H1 (cell line): Measurements from ENCODE around the gene CNNM3. TPM values are rescaled to one million over a fixed set of nuclear protein-coding genes. Genes with fewer than 3 reads are reported as not detected.

Experiments
- CTCF ChIA-PET: fragments of 300-600 bp; sonication (Branson Sonifier 250); formaldehyde crosslinking; loops from one replicate; lab custom pipeline; 2021; ENCODE audit not compliant: partially characterized antibody; lab: Charles Lee
- POLR2A ChIA-PET: fragments of 300-600 bp; sonication (Branson Sonifier 250); formaldehyde crosslinking; loops from one replicate; lab custom pipeline; 2021; ENCODE audit warnings: inconsistent platforms; ENCODE audit not compliant: partially characterized antibody; lab: Charles Lee
- DNase-seq, 2 experiments: peaks; one replicate each; pipeline versions ENCODE4 v3.0.0 to v3.0.0-alpha.2; 2010 to 2022; ENCODE audit warnings: low spot score in 2 of 2, low read depth in 1 of 2, mixed read lengths in 1 of 2
- FAIRE-seq: peaks from 2 replicates; lab custom pipeline; 2011; peaks lifted over from hg19 to GRCh38; lab: Jason Lieb, UNC
- H2AFZ ChIP-seq: 2 replicates; pipeline ENCODE4 v1.8.1; 2012; ENCODE audit warnings: low read length, inconsistent platforms
- H2AK5ac ChIP-seq: 2 replicates; pipeline ENCODE4 v1.6.1; 2013; ENCODE audit warnings: low read depth, low read length
- H2BK120ac ChIP-seq: replicated peaks from 2 replicates; pipeline ENCODE3; 2013; ENCODE audit warnings: low read depth, low read length, inconsistent platforms
- H2BK12ac ChIP-seq: 2 replicates; pipeline ENCODE4 v1.6.1; 2013; ENCODE audit warnings: low read depth, low read length
- H2BK15ac ChIP-seq: 2 replicates; pipeline ENCODE4 v1.6.1; 2013; ENCODE audit warnings: low read length
- H2BK20ac ChIP-seq: 2 replicates; pipeline ENCODE4 v1.6.1; 2013; ENCODE audit warnings: low read length
- H2BK5ac ChIP-seq: 2 replicates; pipeline ENCODE4 v1.6.1; 2013; ENCODE audit warnings: low read depth, low read length
- H3K14ac ChIP-seq: 2 replicates; pipeline ENCODE4 v1.6.1; 2013; ENCODE audit warnings: inconsistent platforms; ENCODE audit not compliant: insufficient read length
- H3K18ac ChIP-seq: 2 replicates; pipeline ENCODE4 v1.6.1; 2013; ENCODE audit warnings: low read length; ENCODE audit errors: extremely low read depth
- H3K23ac ChIP-seq: 2 replicates; pipeline ENCODE4 v1.6.1; 2013; ENCODE audit warnings: inconsistent platforms; ENCODE audit not compliant: insufficient read length
- H3K23me2 ChIP-seq: 2 replicates; pipeline ENCODE4 v1.6.1; 2013; ENCODE audit warnings: low read depth, low read length
- H3K27ac ChIP-seq: 2 replicates; pipeline ENCODE4 v1.6.1; 2011; ENCODE audit warnings: low read depth, low read length, inconsistent platforms
- H3K27me3 ChIP-seq, 4 experiments: replicated peaks in 1 of 4; 1 replicate in 1 of 4; 2 replicates in 3 of 4; pipeline versions ENCODE4 v1.6.1 to v1.8.1; 2011 to 2013; ENCODE audit warnings: low read length in 3 of 4, mild to moderate bottlenecking in 3 of 4, inconsistent platforms in 2 of 4, mixed read lengths in 2 of 4, moderate library complexity in 1 of 4; ENCODE audit not compliant: control insufficient read depth in 3 of 4, insufficient read depth in 3 of 4; ENCODE audit errors: extremely low read depth in 1 of 4
- H3K36me3 ChIP-seq, 4 experiments: 2 replicates each; pipeline versions ENCODE4 v1.6.1 to v1.8.1; 2011 to 2013; ENCODE audit warnings: mild to moderate bottlenecking in 4 of 4, low read length in 3 of 4, moderate library complexity in 2 of 4, control low read depth in 1 of 4, inconsistent platforms in 1 of 4; ENCODE audit not compliant: insufficient read depth in 4 of 4, control insufficient read depth in 2 of 4
- H3K4ac ChIP-seq: replicated peaks from 2 replicates; pipeline ENCODE3; 2013; ENCODE audit warnings: low read length, low read depth, mixed read lengths, inconsistent platforms; ENCODE audit not compliant: insufficient read length
- H3K4me1 ChIP-seq, 4 experiments: replicated peaks in 1 of 4; 1 replicate in 1 of 4; 2 replicates in 3 of 4; pipeline versions ENCODE4 v1.6.1 to v1.8.1; 2011 to 2013; ENCODE audit warnings: low read length in 3 of 4, inconsistent platforms in 2 of 4, mixed read lengths in 1 of 4; ENCODE audit not compliant: insufficient read depth in 4 of 4, control insufficient read depth in 3 of 4
- H3K4me2 ChIP-seq, 2 experiments: 2 replicates each; pipeline versions ENCODE4 v1.6.1 to v1.8.1; 2011 to 2013; ENCODE audit warnings: low read depth in 2 of 2, low read length in 2 of 2, control low read depth in 1 of 2, inconsistent platforms in 1 of 2, mild to moderate bottlenecking in 1 of 2; ENCODE audit not compliant: insufficient read depth in 1 of 2
- H3K4me3 ChIP-seq, 4 experiments: fragments of 200-600, 300-600 bp in 1 of 4; sonication (generic), shearing (Covaris generic), sonication (Bioruptor Twin) in 1 of 4; 2 replicates each; pipeline versions ENCODE4 v1.5.1 to v1.8.1; 2011 to 2016; ENCODE audit warnings: low read length in 4 of 4, low read depth in 3 of 4, control low read depth in 2 of 4, inconsistent platforms in 2 of 4, mild to moderate bottlenecking in 2 of 4, mixed read lengths in 1 of 4, moderate library complexity in 1 of 4; ENCODE audit not compliant: insufficient read depth in 2 of 4; ENCODE audit errors: extremely low read depth in 1 of 4
- H3K56ac ChIP-seq: replicated peaks from 2 replicates; pipeline ENCODE3; 2013; ENCODE audit warnings: low read depth, mild to moderate bottlenecking, mixed read lengths, low read length, inconsistent platforms; ENCODE audit not compliant: insufficient read length
- H3K79me1 ChIP-seq: 2 replicates; pipeline ENCODE4 v1.6.1; 2013; ENCODE audit warnings: low read depth, low read length, control low read depth
- H3K79me2 ChIP-seq, 2 experiments: 2 replicates each; pipeline versions ENCODE4 v1.6.1 to v1.8.1; 2012 to 2013; ENCODE audit warnings: low read length in 2 of 2, mild to moderate bottlenecking in 2 of 2, inconsistent platforms in 1 of 2; ENCODE audit not compliant: insufficient read depth in 2 of 2, control insufficient read depth in 1 of 2
- H3K9ac ChIP-seq, 4 experiments: replicated peaks in 1 of 4; 1 replicate in 1 of 4; 2 replicates in 3 of 4; pipeline versions ENCODE4 v1.6.1 to v1.8.1; 2011 to 2013; ENCODE audit warnings: low read depth in 3 of 4, low read length in 3 of 4, control low read depth in 2 of 4, mild to moderate bottlenecking in 2 of 4, moderate library complexity in 2 of 4, inconsistent platforms in 1 of 4; ENCODE audit errors: extremely low read depth in 1 of 4
- H3K9me3 ChIP-seq, 2 experiments: 2 replicates each; pipeline versions ENCODE4 v1.6.1 to v1.8.1; 2012 to 2013; ENCODE audit warnings: mild to moderate bottlenecking in 2 of 2, moderate library complexity in 2 of 2, control low read depth in 1 of 2, inconsistent platforms in 1 of 2, low read depth in 1 of 2, low read length in 1 of 2, mixed read lengths in 1 of 2; ENCODE audit not compliant: insufficient read depth in 2 of 2
- H4K20me1 ChIP-seq, 2 experiments: replicated peaks in 1 of 2; 2 replicates each; pipeline versions ENCODE3 to v1.8.1; 2011 to 2013; ENCODE audit warnings: inconsistent platforms in 2 of 2, low read length in 2 of 2, mild to moderate bottlenecking in 1 of 2; ENCODE audit not compliant: insufficient read depth in 2 of 2, control insufficient read depth in 1 of 2
- H4K5ac ChIP-seq: 2 replicates; pipeline ENCODE4 v1.6.1; 2013; ENCODE audit warnings: low read length, low read depth, mixed read lengths, inconsistent platforms; ENCODE audit not compliant: insufficient read length
- H4K8ac ChIP-seq: 2 replicates; pipeline ENCODE4 v1.8.0; 2013; ENCODE audit warnings: mild to moderate bottlenecking, moderate library complexity, low read length, inconsistent platforms; ENCODE audit not compliant: insufficient read depth; ENCODE audit errors: extremely low read depth
- H4K91ac ChIP-seq: replicated peaks from 2 replicates; pipeline ENCODE3; 2013; ENCODE audit warnings: low read length, mixed read lengths, inconsistent platforms; ENCODE audit not compliant: insufficient read length
- CHD1 ChIP-seq: IDR thresholded peaks from 2 replicates; pipeline ENCODE4 v1.6.1; 2012; ENCODE audit warnings: low read depth, low read length, improper control_type of control experiment
- EGR1 ChIP-seq: IDR thresholded peaks from 2 replicates; pipeline ENCODE4 v1.6.1; 2011; ENCODE audit warnings: low read depth, low read length, borderline replicate concordance
- KDM4A ChIP-seq: IDR thresholded peaks from one replicate; pipeline ENCODE4 v1.7.1; 2012; ENCODE audit warnings: low read depth, mild to moderate bottlenecking, moderate library complexity, low read length, inconsistent platforms; ENCODE audit not compliant: severe bottlenecking
- ZNF274 ChIP-seq: IDR thresholded peaks from 2 replicates; pipeline ENCODE4 v1.7.0; 2012; ENCODE audit warnings: low read length, borderline replicate concordance; ENCODE audit errors: extremely low read depth
- WGBS, 2 experiments: shearing (Covaris generic) in 1 of 2; methylation state at CpG; one replicate each; pipeline versions ENCODE4 v1.1.6 to v1.1.7; 2013 to 2015; ENCODE audit warnings: low lambda C conversion rate in 2 of 2, mixed read lengths in 2 of 2, inconsistent platforms in 1 of 2, low coverage in 1 of 2, missing lambda C conversion rate in 1 of 2; ENCODE audit not compliant: insufficient replicate concordance in 2 of 2, insufficient coverage in 1 of 2, insufficient read length in 1 of 2; ENCODE audit errors: extremely low coverage in 1 of 2, missing lambda C conversion rate in 1 of 2; 5-methylcytosine and 5-hydroxymethylcytosine counted together
- polyA plus RNA-seq, 7 experiments: library from polyadenylated mRNA; depleted of rRNA in 3 of 7; stranded (reverse) in 5 of 7; unstranded in 2 of 7; fragments of >200 nt in 5 of 7; fragments of 200-250 nt in 2 of 7; gene quantifications; 1 replicate in 5 of 7; 2 replicates in 1 of 7; 4 replicates in 1 of 7; pipeline versions ENCODE4 v1.2.1 to v1.2.3, GENCODE V29; 2011 to 2013; ENCODE audit warnings: missing spikeins in 2 of 7, mixed read lengths in 2 of 7
- total RNA-seq: library from RNA; stranded (reverse); fragmentation: NEBNext Ultra II Directional; extraction: Animal tissue kit (Norgen Biotek cat#: 25700); gene quantifications from 2 replicates; pipeline ENCODE4 v1.2.1, GENCODE V29; 2021
- TF ChIP-seq, protein P1 (sequence below): IDR thresholded peaks from 2 replicates; pipeline ENCODE4 v1.6.1; 2011; ENCODE audit warnings: low read length, improper control_type of control experiment
- TF ChIP-seq, protein P2 (sequence below): IDR thresholded peaks from 2 replicates; pipeline ENCODE4 v1.6.1; 2012; ENCODE audit warnings: inconsistent platforms

CNNM3 gene
- total and polyA plus RNA-seq, 2 of the 8 experiments (the other 6 are each of a cell fraction or from before 2014, with no cell fraction given), result 29.1 to 29.2 TPM

DNA sequence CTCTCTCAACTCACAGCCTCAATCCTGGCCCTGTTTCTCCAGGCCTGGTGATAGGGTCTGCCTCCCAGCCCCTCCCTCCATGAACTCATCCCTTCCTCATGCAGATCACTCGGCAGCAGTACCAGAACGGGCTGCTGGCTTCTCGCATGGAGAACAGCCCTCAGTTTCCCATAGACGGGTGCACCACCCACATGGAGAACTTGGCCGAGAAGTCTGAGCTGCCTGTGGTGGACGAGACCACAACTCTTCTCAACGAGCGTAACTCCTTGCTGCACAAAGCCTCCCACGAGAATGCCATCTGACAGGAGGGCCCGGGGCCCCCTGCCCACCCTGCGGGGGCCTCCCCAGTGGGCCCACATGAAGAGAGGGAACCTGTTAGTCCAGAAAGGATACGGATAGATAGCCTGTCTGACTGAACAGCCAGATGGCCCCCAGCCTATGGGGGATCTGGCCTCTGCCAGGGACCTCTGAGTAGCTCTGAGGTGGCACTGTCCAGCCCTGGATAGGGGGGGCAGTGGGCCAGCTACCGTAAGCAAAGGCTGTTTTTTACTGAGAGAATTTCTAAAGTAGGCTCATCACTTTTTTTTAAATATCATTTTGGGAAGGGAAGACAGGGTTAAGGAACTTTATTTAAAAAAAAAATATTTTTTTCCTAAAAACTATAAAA lies 6.7 kb upstream of the CNNM3 start:
- 88% methylated on average over 13 of the region's 13 CpGs; no CpG with 5 or more reads in 1 of the 2 experiments for WGBS, 2 experiments
- no peak for FAIRE-seq
- POLR2A ChIA-PET, result interaction anchor here (0.7 to 2.1 kb wide), 3 partner anchors 9 to 184 kb away, joined by 3 to 6 read pairs (median 3); no protein-coding TSS in a partner anchor

More for the DNA sequence above, 6.7 kb upstream of the CNNM3 start:
- Histone ChIP-seq H3K4me1 (no peaks in the 10 kb centered on the region), H3K9me3 (no peaks in the 10 kb centered on the region), H2BK120ac (no peak overlapping the region), H3K4me3 (no peak overlapping the region), H2AFZ (no peak overlapping the region), H4K91ac (no peak overlapping the region), H3K27ac (no peak overlapping the region), H3K4me2 (no peak overlapping the region), H3K79me2 (no peaks in the 10 kb centered on the region), H2AK5ac (no peak overlapping the region), H3K36me3 (no peaks in the 10 kb centered on the region), H4K8ac (no peak overlapping the region), H2BK12ac (no peak overlapping the region), H3K79me1 (no peaks in the 10 kb centered on the region), H3K27me3 (no peaks in the 10 kb centered on the region), H2BK5ac (no peak overlapping the region), H3K14ac (no peak overlapping the region), H3K23me2 (no peaks in the 10 kb centered on the region), H3K9ac (no peak overlapping the region), H2BK15ac (no peak overlapping the region), H3K4ac (no peak overlapping the region), H3K23ac (no peak overlapping the region), H4K5ac (no peak overlapping the region), H2BK20ac (no peak overlapping the region), H3K56ac (no peak overlapping the region), H4K20me1 (no peaks in the 10 kb centered on the region), H3K18ac (no peak overlapping the region)
- CTCF ChIA-PET, result interaction anchor here (0.8 to 3.1 kb wide), 5 partner anchors 10 to 152 kb away, joined by 3 to 18 read pairs (median 4); no protein-coding TSS in a partner anchor
- DNase-seq, result no peak
- TF ChIP-seq, protein P1, sequence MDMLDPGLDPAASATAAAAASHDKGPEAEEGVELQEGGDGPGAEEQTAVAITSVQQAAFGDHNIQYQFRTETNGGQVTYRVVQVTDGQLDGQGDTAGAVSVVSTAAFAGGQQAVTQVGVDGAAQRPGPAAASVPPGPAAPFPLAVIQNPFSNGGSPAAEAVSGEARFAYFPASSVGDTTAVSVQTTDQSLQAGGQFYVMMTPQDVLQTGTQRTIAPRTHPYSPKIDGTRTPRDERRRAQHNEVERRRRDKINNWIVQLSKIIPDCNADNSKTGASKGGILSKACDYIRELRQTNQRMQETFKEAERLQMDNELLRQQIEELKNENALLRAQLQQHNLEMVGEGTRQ, result no peak
- TF ChIP-seq EGR1 (no peak), ZNF274 (no peak), KDM4A (no peak), CHD1 (no peak)
- TF ChIP-seq, protein P2, sequence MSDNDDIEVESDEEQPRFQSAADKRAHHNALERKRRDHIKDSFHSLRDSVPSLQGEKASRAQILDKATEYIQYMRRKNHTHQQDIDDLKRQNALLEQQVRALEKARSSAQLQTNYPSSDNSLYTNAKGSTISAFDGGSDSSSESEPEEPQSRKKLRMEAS, result no peak
